Skeletal muscle cell (primary cell): ENCODE results near the gene L3MBTL2.
"Not testable (repeated sequence)": the region's sequence is repeated elsewhere in the genome, so short reads cannot be mapped to it uniquely, and the experiment has no call there.

ENCODE experiments used
- DNase-seq: peaks from one replicate; pipeline ENCODE4 v3.0.0-alpha.2; 2010; ENCODE audit warnings: low read depth
- H3K4me3 ChIP-seq: 2 replicates; pipeline ENCODE4 v1.5.1; 2011; ENCODE audit warnings: low read depth, mild to moderate bottlenecking, control low read depth, low read length, moderate library complexity

The L3MBTL2 gene

GRCh38 chr22:41204992-41205900, at the start of gene L3MBTL2:
L3MBTL2 (plus strand) TSS chr22:41205312; CDS start chr22:41205363, 51 bp downstream.
- peak; percentile 83 for DNase-seq
- peak within 1 kb of the TSS; percentile 84 for H3K4me3 ChIP-seq

DNA sequence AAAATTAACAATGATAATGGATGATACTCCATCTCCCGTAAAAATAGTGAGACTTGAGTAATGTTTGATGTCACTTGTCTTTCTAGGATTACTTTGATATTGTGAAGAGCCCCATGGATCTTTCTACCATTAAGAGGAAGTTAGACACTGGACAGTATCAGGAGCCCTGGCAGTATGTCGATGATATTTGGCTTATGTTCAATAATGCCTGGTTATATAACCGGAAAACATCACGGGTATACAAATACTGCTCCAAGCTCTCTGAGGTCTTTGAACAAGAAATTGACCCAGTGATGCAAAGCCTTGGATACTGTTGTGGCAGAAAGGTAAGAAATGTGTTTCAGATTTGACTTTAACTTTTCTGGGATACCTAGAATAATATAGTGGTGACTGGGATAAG, 48.0 kb upstream of the L3MBTL2 start:
- DNase-seq = no peak
- H3K4me3 ChIP-seq = no peak overlapping the region

- DNase-seq = no peak
- no peak overlapping the region for H3K4me3 ChIP-seq
Observed at GRCh38 chr22:41169157-41169556, 36.0 kb upstream of the L3MBTL2 start.

GRCh38 chr22:41171996-41172395, 33.1 kb upstream of the L3MBTL2 start:
- H3K4me3 ChIP-seq = no peak overlapping the region
- DNase-seq = no peak

DNA sequence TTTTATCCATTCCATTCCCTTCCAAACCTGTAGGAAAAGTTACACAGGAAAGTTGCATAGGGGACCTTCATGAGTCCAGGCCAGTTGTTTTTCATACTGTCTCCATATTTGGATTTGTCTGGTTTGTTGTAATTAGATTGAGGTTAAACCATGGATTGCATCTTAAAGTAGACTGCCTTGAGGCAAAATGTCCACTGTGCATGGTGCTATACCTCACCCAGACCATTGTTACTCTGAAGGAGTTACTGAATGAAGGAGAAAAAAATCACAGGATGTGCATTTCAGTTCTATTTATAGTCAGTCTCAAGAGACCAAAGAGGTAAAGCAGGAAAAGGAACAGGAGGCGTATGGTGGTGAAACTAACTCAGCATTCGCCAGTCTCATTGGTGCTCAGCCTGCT, 29.6 kb upstream of the L3MBTL2 start:
- no peak overlapping the region for H3K4me3 ChIP-seq

DNA sequence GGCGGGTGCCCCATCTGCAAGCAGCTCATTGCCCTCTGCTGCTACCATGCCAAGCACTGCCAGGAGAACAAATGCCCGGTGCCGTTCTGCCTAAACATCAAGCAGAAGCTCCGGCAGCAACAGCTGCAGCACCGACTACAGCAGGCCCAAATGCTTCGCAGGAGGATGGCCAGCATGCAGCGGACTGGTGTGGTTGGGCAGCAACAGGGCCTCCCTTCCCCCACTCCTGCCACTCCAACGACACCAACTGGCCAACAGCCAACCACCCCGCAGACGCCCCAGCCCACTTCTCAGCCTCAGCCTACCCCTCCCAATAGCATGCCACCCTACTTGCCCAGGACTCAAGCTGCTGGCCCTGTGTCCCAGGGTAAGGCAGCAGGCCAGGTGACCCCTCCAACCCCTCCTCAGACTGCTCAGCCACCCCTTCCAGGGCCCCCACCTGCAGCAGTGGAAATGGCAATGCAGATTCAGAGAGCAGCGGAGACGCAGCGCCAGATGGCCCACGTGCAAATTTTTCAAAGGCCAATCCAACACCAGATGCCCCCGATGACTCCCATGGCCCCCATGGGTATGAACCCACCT, 28.0 kb upstream of the L3MBTL2 start:
- DNase-seq = no peak
- no peak overlapping the region for H3K4me3 ChIP-seq

More for the DNA sequence above, 29.6 kb upstream of the L3MBTL2 start:
- no peak for DNase-seq

DNA sequence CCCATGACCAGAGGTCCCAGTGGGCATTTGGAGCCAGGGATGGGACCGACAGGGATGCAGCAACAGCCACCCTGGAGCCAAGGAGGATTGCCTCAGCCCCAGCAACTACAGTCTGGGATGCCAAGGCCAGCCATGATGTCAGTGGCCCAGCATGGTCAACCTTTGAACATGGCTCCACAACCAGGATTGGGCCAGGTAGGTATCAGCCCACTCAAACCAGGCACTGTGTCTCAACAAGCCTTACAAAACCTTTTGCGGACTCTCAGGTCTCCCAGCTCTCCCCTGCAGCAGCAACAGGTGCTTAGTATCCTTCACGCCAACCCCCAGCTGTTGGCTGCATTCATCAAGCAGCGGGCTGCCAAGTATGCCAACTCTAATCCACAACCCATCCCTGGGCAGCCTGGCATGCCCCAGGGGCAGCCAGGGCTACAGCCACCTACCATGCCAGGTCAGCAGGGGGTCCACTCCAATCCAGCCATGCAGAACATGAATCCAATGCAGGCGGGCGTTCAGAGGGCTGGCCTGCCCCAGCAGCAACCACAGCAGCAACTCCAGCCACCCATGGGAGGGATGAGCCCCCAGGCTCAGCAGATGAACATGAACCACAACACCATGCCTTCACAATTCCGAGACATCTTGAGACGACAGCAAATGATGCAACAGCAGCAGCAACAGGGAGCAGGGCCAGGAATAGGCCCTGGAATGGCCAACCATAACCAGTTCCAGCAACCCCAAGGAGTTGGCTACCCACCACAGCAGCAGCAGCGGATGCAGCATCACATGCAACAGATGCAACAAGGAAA, 27.3 kb upstream of the L3MBTL2 start:
- no peak overlapping the region for H3K4me3 ChIP-seq

DNA sequence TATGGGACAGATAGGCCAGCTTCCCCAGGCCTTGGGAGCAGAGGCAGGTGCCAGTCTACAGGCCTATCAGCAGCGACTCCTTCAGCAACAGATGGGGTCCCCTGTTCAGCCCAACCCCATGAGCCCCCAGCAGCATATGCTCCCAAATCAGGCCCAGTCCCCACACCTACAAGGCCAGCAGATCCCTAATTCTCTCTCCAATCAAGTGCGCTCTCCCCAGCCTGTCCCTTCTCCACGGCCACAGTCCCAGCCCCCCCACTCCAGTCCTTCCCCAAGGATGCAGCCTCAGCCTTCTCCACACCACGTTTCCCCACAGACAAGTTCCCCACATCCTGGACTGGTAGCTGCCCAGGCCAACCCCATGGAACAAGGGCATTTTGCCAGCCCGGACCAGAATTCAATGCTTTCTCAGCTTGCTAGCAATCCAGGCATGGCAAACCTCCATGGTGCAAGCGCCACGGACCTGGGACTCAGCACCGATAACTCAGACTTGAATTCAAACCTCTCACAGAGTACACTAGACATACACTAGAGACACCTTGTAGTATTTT, 26.6 kb upstream of the L3MBTL2 start:
- no peak for DNase-seq
- no peak overlapping the region for H3K4me3 ChIP-seq

More for the DNA sequence above, 27.3 kb upstream of the L3MBTL2 start:
- no peak for DNase-seq

DNA sequence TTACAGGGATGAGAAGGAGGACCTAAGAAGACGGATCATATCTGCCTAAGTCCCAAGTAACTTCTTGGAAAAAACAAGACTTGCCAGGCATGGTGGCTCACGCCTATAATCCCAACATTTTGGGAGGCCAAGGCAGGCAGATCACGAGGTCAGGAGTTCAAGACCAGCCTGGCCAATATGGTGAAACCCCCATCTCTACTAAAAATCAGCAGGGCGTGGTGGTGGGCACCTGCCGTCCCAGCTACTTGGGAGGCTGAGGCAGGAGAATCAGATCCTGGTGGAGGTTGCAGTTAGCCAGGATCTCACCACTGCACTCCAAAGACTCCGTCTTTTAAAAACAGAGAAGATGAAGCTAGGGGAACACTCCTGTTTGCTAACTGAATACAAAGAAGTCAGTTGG, 24.8 kb upstream of the L3MBTL2 start:
- not testable (repeated sequence) for DNase-seq, H3K4me3 ChIP-seq

- no peak for DNase-seq
- no peak overlapping the region for H3K4me3 ChIP-seq
Observed at GRCh38 chr22:41180926-41181325, 24.2 kb upstream of the L3MBTL2 start.

- no peak overlapping the region for H3K4me3 ChIP-seq
- DNase-seq = peak; percentile 25
Observed at GRCh38 chr22:41181349-41182241, 23.5 kb upstream of the L3MBTL2 start.

DNA sequence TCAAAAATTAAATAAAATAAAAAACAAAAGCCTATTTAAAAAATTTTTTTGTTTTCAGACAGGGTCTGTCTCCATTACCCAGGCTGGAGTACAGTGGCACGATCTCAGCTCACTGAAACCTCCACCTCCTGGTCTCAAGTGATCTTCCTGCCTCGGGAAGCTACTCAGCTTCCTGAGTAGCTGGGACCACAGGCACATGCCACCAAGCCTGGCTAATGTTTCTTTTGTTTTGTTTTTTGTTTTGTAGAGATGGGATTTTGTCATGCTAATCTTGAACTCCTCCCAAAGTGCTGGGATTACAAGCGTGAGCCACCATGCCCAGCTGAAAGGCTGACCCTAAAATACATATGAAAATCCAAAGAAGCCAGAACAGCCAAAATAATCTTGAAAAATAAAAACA, 20.4 kb upstream of the L3MBTL2 start:
- no peak for DNase-seq
- H3K4me3 ChIP-seq = no peak overlapping the region

DNA sequence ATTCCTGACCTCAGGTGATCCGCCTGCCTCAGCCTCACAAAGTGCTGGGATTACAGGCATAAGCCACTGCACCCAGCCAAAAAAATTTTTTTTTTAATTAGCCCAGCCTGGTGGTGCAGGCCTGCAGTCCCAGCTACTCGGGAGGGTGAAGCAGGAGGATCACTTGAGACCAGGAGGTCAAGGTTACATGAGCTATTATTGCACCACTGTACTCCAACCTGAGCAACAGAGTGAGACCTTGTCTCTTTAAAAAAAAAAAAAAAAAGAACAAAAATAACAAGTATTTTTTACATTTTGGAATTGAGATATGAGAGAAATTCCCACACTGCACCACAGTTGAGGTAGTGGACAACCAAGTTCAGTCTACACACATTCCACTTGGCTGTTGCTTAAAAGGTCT, 13.6 kb upstream of the L3MBTL2 start:
- DNase-seq = no peak
- H3K4me3 ChIP-seq = no peak overlapping the region

DNA sequence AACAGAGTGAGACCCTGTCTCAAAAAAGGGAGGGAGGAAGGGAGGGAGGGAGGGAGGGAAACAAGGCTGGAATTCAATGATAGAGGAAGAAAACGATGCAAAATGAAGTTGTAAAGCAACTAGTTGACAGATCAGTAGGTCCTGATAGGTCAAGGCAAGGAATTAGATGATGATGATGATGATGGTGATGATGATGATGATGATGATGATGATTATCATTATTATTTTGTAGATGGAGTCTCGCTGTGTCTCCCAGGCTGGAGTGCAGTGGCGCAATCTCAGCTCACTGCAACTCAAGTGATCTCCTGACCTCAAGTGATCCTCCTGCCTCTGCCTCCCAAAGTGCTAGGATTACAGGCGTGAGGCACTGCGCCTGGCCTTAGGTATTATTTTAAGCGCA, 11.3 kb upstream of the L3MBTL2 start:
- no peak for DNase-seq
- no peak overlapping the region for H3K4me3 ChIP-seq

DNA sequence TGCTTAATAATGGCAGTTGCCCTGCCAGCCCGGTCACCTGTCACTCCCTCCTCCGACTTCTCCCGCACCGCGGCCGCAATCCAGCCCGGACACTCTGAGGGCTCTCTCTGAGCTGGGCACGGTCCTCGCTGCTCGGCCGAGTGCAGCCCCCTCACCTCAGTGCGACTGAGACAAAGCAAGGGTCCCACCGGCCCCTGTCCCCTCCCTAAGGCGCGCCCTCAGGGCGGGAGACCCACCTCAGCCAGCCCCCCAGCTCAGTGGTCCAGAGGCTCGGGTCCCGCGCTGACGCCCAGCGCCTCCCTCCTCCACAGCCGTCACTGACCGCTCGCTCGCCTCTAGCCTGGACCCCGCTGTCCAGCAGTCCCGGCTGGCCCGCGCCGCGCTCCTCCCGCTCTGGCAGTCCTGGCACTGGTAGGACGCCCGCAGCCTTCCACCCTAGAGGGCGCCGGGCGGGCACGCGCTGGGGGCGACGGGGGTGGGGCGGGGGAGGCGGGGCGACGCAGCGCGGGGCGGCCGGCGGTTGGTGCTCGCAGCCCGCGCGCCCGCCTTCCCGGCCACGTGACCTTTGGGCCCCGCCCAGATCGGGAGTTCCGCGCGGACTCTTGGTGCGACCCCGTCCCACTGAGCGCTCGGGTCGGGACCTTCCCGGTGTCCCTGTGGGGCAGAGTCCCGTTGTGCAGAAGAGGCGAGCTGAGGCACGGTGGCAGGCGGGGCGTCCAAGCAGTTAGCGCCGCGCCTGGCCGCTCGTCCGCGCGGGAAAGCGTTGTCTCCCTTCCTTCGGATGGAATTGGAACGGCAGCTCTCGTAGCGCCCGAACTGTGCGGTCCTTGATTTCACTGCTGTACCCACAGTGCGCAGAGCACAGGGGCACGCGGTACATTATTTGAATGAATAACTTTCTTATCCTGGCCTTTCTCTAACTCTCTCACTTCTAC, 7.8 kb upstream of the L3MBTL2 start:
- no peak for DNase-seq
- H3K4me3 ChIP-seq = peak overlapping the region; percentile 71

DNA sequence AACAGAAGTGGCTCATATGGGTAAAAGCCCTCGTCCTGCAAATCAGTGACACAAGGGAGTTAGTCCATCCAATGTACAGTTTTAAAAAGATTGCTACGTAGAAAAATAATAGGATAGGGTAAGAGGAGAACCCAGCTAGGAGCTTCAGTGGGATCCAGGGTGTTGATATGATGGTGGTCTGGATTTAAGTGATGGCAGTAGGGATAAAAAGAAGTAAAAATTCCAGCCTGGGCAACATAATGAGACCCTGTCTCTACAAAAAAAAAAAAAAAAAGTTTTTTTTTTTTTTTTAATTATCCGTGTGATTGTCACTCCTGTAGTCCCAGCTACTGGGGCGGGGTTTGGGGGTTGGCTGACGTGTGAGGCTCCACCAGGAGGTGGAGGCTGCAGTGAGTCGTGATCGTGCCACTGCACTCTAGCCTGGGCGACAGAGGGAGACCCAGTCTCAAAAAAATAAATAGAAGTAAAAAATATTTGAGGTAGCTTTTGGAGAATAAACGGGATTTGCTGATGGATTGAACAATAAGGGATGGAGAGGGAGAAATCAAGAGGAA, 7.0 kb upstream of the L3MBTL2 start:
- H3K4me3 ChIP-seq = peak overlapping the region; percentile 71
- no peak for DNase-seq

GRCh38 chr22:41201141-41201540, 4.0 kb upstream of the L3MBTL2 start:
- no peak overlapping the region for H3K4me3 ChIP-seq
- no peak for DNase-seq

DNA sequence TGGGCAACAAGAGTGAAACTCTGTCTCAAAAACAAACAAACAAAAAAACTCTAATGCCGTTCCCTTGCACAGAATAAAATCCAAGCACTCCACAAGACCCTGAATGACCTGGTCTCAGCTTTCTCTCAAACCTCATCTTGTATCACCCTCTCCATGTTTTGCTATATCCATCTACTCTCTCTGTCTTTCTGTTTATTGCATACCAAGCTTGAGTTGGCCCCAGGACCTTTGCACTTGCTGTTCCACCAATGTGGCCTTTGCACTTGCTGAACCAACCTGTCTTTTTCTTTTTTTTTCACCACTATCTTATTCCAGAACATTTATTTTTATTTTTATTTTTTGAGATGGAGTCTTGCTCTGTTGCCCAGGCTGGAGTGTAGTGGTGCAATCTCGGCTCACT, 2.0 kb upstream of the L3MBTL2 start:
- DNase-seq = no peak
- H3K4me3 ChIP-seq = no peak overlapping the region
